ENCODE data around the gene MAGI1. TPM values are rescaled to one million over a fixed set of nuclear protein-coding genes. Genes with fewer than 3 reads are reported as not detected.

The MAGI1 gene
- total and polyA plus RNA-seq, 10 donors, result 3.5 to 104 (median 62.3) TPM

- TF ChIP-seq CTCF (IDR thresholded peaks at IDR 0.05 in 8 of 11, conservative IDR thresholded peaks at IDR 0.05 in 3 of 11) (no peak), POLR2A (IDR thresholded peaks at IDR 0.05) (no peak), POLR2AphosphoS5 (IDR thresholded peaks at IDR 0.05) (no peak)
- H3K36me3 ChIP-seq, result no peaks in the 10 kb centered on the region
- 54 to 76% (median 68%) methylated on average over 1 of the region's 1 CpG for WGBS, 5 donors
These were observed 534.9 kb downstream of the MAGI1 start for GRCh38 chr3:65503776-65504175.

DNA sequence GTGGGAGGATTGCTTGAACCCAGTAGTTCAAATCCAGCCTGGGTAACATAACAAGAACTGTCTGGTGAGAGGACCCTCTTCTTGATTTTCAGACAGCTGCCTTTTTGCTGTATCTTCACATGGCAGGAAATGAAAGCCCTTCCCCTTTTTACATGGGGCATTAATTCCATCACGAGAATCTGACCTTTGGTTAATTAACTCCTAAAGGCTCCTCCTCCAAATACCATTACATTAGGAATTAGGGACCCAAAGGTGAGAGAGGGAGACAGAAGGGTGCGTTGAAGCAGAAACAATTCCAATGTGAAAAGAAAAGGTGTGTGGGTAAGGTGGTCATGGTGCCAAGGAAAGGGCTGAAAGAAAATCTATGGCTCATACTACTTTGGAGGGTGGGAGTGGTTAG, 536.2 kb downstream of the MAGI1 start:
- Histone ChIP-seq H3K36me3 (no peaks in the 10 kb centered on the region), H3K4me3 (no peak overlapping the region), H3K27me3 (replicated peaks in 1 of 7) (no peaks in the 10 kb centered on the region), H3K27ac (no peak overlapping the region), H3K9me3 (no peaks in the 10 kb centered on the region), H3K4me1 (peaks cover 0 to 7% (median 0%) of the 10 kb centered on the region in 6 donors)
- no peak for TF ChIP-seq POLR2AphosphoS5 (IDR thresholded peaks at IDR 0.05)
- TF ChIP-seq POLR2A (IDR thresholded peaks at IDR 0.05), result no peak
- TF ChIP-seq CTCF (IDR thresholded peaks at IDR 0.05 in 8 of 11, conservative IDR thresholded peaks at IDR 0.05 in 3 of 11), result no peak
- 62 to 83% (median 69%) methylated on average over 2 of the region's 2 CpGs for WGBS, 5 donors
- intact Hi-C loops (cut with DNase I; ENCODE audit: low total_unique reads), result no loop called here
- no peak for DNase-seq

More at GRCh38 chr3:65503776-65504175, 534.9 kb downstream of the MAGI1 start:
- H3K4me1 ChIP-seq, result peaks cover 0 to 7% (median 0%) of the 10 kb centered on the region in 6 donors
- peaks cover 0 to 3% (median 0%) of the 10 kb centered on the region in 8 donors for H3K9me3 ChIP-seq
- no peak for DNase-seq
- intact Hi-C loops (cut with DNase I; ENCODE audit: low total_unique reads), result no loop called here
- H3K27me3 ChIP-seq (replicated peaks in 1 of 7), result no peaks in the 10 kb centered on the region
- H3K4me3 ChIP-seq, result no peak overlapping the region
- no peak overlapping the region for H3K27ac ChIP-seq

- H3K27me3 ChIP-seq (replicated peaks in 1 of 7), result no peaks in the 10 kb centered on the region
- TF ChIP-seq CTCF (IDR thresholded peaks at IDR 0.05 in 8 of 11, conservative IDR thresholded peaks at IDR 0.05 in 3 of 11), result no peak
- H3K9me3 ChIP-seq, result no peaks in the 10 kb centered on the region
- no peak for DNase-seq
- 74 to 81% (median 78%) methylated on average over 6 of the region's 6 CpGs for WGBS, 5 donors
- H3K36me3 ChIP-seq, result no peaks in the 10 kb centered on the region
- H3K4me1 ChIP-seq, result peaks cover 0 to 7% (median 0%) of the 10 kb centered on the region in 6 donors
- H3K4me3 ChIP-seq, result no peak overlapping the region
- intact Hi-C loops (cut with DNase I; ENCODE audit: low total_unique reads), result no loop called here
- peak overlapping the region in 1 of 8 donors; percentile 4 for H3K27ac ChIP-seq
These were observed 538.1 kb downstream of the MAGI1 start for GRCh38 chr3:65500398-65501306.

DNA sequence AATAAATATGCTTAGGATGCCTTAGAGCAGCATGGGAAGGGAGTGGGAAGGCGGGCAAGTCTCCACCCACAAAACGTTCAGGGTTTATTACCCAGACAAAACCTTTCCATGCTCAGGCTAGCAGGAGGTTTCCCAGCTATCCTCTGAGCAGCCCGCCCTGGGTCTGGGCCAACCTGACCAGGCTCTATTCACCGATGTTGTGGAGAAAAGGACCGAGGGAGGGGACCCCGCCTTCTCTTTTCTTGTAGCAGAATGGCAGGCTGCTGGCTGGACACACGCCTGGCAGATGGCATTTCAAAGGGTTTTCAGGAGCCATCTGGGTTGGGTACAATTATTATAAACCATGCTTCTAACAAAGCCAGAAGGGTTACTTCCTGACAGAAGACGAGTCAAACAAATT, 540.9 kb downstream of the MAGI1 start:
- WGBS, 5 donors, result 72 to 91% (median 82%) methylated on average over 7 to 8 of the region's 8 CpGs
- TF ChIP-seq POLR2AphosphoS5 (IDR thresholded peaks at IDR 0.05) (no peak), CTCF (IDR thresholded peaks at IDR 0.05 in 8 of 11, conservative IDR thresholded peaks at IDR 0.05 in 3 of 11) (no peak), POLR2A (IDR thresholded peaks at IDR 0.05) (no peak)
- Histone ChIP-seq H3K9me3 (no peaks in the 10 kb centered on the region), H3K36me3 (no peaks in the 10 kb centered on the region), H3K4me3 (no peak overlapping the region), H3K27ac (no peak overlapping the region), H3K27me3 (replicated peaks in 1 of 7) (no peaks in the 10 kb centered on the region), H3K4me1 (peaks cover 0 to 7% (median 0%) of the 10 kb centered on the region in 6 donors)
- intact Hi-C loops (cut with DNase I; ENCODE audit: low total_unique reads), result no loop called here
- no peak for DNase-seq
